C4-2B (cell line): ENCODE measurements around the gene PLPPR5.

Experiments
- CTCF ChIP-seq: fragments of 450-650 bp; conservative IDR thresholded peaks from 2 replicates; pipeline ENCODE4 v1.5.1; 2017; ENCODE audit warnings: mild to moderate bottlenecking
- ZFX ChIP-seq: fragments of 450-650 bp; IDR thresholded peaks from 2 replicates; pipeline ENCODE4 v1.6.1; 2017

GRCh38 chr1:98975113-98975512 lies 29.5 kb downstream of the PLPPR5 start:
- no peak for TF ChIP-seq CTCF
- TF ChIP-seq ZFX = no peak
